HG03521 (cell line): ENCODE results near the gene LAMB2.

Experiments
- ATAC-seq: cut with Tn5 transposase; IDR thresholded peaks from one replicate; pipeline ENCODE4 v1.9.1; 2021; ENCODE audit warnings: mild to moderate bottlenecking, moderate library complexity; ENCODE audit not compliant: unreplicated experiment

The LAMB2 gene

DNA sequence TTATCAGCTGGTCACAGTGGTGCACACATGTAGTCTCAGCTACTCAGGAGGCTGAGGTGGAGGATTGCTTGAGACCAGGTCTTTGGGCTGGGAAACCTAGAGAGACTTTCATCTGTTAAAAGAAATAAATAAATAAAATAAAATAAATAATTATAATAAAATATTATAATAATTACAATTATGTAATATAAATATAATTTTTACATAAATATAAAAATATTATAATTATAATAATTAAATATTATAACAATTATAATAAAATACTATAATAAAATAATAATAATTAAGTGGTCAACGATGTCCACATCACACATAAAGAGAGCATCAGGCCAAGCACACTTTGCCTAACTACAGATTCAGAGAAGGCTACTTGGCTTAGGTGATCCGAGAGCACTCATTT, 53.6 kb downstream of the LAMB2 start:
- ATAC-seq = no peak

DNA sequence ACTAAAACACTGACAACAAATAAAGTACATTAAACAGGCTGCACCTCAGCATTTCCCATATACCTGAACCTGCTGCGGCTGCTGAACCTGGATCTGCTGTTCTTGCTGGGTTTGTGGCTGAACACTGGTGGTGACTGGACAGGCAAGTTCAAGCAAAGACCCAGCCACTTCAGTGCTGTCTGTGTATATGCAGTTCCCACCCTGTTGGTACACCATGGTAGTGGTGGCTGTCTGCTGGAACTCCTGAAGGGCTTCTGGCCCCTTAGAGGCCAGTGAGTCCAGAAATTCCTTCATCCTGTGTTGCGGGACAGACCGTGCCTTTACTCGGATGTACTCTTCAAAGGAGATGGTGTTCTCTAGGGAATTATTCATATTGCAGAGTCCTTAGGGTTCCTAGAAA, 56.2 kb downstream of the LAMB2 start:
- ATAC-seq = no peak

DNA sequence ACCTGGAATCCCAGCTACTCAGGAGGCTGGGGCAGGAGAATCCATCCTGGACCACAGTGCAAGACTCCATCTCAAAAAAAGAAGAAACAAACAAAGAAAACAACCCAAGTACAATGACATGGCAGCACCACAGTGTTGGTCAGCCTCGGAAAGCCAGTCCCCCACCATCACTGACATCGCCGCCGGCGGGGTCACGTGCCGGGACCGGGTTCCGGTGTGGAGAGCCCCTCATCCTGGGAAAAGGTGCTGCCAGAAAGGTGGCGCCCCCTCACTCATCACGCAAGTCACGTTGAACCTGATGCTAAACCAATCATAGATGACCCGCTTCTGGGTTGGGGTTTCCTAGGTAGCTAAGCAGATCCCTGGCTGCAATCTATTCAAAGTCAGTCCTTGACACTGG, 56.7 kb downstream of the LAMB2 start:
- no peak for ATAC-seq
